Renal cortical epithelial cell (primary cell): ENCODE measurements around the gene PCGF2. TPM values are rescaled to one million over a fixed set of nuclear protein-coding genes. Genes with fewer than 3 reads are reported as not detected.
"Not testable (repeated sequence)": the region's sequence is repeated elsewhere in the genome, so short reads cannot be mapped to it uniquely, and the experiment has no call there.

ENCODE experiments used
- DNase-seq: peaks from one replicate; pipeline ENCODE4 v3.0.0-alpha.2; 2011; ENCODE audit warnings: low read depth
- total RNA-seq: library from RNA; depleted of rRNA; stranded (reverse); fragments of >200 nt; gene quantifications from 2 replicates; pipeline ENCODE4 v1.2.3, GENCODE V29; 2014

The PCGF2 gene
- total RNA-seq, 1 donor from 2014 or later = 8.6 TPM

DNA sequence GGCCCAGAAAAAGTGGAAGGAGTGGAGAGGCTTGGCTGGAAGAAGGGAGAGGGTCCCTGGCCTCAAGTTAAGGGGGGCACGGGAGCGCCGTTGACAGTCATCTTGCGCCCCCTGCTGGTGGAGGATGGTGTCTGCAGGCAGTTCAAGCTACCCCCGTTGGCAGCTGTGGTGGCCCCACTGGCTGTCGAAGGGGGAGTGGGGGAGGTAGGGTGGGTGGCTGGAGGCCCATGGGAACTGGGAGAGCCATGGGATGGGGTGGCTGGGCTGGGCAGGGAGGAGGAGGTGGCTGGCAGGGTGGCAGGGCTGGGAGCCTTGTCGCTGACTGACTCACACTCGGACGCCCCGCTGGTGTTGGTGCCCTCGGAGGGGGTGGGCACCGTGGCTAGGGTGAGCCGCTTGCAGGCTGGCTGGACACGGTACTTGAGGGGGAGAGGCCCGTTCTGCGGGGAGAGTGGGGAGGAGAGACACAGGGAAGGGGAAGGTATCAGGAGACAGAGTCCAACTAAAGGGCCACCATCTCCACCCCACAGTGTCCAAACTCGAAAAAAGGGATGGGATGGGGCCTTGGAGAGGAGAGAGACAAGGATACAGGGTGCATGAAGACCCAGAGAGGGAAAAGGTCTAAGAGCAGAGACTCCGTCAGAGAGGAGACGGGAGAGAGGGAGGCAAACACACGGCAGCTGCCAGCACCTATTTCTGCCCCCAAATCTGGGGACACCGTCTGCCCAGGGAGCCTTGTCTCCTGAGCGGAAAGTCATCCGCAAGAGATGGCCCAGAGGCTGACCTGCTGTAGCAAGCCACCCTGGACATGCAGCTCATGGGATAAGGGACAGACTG is 12.8 kb downstream of the PCGF2 start:
- DNase-seq = no peak

DNA sequence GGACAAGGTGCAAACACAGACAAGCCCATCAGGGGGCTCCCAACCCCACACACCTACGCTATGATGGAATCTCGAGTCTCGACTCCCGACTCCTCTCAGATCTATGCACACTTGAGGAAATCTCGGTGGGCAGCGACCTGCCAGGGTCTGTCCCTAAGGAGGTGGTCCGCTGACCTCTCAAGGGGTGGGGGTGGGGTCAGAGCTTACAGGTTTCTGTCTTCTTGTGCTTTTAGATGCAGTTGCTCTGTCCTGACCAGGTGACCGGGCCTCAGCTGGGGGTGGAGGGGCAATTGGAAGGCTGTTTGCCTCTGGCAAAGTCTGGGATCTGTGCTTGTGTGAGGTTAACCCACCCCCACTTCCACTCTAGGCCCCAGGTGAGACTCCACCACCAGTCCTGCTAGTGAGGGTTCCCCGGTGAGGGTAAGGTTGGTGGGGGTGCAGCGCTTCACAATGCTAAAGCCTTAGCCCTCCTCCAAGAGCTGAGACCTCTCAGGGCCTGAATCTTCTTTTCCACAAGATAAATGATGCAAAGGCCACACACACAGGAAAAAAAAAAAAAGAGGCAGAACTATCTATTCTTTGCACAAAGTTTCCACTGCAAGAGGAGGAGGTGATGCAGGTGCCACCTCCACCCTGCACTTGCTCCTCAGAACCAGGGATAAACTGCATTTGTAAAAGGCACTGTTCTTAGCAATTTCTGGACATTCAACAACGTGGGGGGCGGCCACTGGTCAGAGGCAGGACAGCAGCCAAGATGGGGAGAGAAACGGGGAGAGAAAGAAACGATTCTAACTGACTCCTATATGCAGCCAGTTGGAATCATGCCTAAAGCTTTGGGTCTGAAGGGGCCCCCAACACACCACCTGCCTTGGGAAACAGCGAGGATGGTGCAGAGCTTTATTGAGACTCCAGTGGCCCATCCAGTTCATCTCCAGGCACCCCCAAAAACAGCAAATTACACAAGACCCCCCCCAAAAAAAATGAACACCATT is 13.9 kb downstream of the PCGF2 start:
- DNase-seq = no peak

DNA sequence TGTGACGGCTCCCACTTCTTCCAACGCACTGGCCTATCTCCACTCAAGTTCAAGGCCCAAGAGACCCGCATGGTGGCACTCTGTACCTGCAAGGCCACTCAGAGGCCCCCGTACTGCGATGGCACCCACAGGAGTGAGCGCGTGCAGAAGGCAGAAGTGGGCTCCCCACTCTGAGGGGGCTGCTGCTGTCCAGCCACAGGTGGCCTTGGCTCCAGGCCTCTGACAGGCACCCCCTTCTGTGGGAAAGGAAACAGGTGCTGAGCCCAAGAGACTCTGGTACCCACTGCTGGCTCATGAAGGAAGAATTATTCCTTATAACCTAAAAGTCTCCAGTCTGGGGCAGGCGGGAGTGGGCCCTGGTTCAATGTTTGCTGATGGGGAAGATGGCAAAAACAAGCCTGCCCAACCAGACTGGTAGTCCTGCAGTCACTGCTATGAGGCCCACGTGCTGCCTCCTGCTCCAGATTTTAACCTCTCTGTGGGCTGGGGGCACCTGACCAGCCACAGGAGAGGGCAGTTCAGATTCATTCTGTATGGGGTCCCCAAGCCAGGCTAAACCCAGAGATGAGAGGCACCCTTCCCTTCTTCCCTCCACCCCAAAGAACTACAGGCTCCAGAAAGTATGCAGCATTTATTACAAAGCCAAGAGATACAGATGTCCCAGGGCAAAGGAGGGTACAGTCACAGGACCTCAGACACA is 14.7 kb downstream of the PCGF2 start:
- no peak for DNase-seq

DNA sequence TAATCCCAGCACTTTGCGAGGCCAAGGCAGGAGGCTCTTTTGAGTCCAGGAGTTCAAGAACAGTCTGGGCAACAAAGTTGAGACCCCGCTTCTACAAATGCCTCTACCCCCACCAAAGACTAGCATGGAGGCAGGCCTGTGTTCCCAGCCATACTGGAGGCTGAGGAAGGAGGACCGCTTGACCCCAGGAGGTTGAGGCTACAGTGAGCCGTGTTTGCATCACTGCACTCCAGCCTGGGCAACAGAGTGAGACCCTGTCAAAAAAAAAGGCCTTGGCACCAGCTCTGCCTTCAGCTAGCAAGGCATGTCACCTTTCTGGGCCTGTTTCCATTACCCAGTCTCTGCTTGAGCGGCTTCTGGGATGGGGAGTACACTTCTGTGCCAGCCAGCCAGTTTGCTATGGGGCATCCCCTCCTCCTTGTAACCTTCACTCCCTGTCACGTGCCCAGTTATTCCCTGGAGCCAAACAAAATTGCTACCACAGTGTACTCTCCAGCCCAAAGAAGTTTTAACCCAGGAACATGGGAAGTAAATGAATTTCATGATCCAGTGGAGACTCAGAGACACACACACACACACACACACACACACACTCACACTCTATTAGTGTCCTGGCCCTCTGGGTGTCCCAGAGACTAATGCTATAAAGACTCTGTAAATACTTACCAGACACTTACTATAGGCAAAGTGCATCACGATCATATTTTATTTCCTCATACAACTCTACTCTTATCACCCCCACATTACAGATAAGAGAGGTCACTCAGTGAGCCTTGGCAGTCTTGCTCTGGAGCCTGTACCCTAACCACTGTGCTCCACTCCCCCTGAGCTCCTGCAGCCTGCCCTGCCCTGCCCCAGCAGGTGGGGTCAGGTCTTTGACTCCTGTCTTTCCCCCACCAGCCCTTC is 15.5 kb downstream of the PCGF2 start:
- peak; percentile 61 for DNase-seq

DNA sequence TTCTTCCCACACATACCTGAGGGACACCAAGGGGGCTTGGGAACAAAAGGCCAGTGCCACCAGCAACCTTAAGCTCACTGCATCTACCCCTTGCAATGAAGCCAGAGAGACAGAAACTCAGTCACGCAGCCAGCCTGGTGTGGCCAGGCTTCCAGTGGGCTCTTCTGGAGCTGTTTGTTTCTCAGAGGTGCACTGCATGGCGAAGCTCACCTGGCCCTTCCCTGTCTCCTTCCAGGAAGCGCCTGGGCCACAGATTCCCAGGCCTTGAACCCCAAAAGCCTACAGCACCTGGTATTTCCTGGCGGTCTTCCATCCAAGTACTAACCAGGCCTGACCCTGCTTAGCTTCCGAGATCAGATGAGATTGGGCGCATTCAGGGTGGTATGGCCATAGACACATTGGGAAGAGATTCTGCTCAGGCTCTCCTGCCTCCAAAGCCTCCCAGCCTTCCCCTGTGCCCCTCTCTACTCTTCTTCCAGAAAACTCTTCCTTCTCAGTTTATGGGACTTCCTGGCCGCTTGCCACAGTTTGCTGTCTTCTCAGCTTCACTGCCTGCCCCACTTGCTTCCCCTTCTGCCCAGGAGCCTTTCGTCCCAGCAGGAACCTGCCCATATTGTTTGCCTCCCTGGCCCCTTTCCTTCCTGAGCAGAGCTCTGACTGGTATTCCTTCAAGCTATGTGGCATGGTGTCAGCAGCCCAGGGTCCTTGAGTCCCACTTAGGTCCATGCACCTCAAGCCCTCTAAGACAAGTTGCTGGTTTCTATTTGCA is 16.4 kb downstream of the PCGF2 start:
- DNase-seq = no peak

DNA sequence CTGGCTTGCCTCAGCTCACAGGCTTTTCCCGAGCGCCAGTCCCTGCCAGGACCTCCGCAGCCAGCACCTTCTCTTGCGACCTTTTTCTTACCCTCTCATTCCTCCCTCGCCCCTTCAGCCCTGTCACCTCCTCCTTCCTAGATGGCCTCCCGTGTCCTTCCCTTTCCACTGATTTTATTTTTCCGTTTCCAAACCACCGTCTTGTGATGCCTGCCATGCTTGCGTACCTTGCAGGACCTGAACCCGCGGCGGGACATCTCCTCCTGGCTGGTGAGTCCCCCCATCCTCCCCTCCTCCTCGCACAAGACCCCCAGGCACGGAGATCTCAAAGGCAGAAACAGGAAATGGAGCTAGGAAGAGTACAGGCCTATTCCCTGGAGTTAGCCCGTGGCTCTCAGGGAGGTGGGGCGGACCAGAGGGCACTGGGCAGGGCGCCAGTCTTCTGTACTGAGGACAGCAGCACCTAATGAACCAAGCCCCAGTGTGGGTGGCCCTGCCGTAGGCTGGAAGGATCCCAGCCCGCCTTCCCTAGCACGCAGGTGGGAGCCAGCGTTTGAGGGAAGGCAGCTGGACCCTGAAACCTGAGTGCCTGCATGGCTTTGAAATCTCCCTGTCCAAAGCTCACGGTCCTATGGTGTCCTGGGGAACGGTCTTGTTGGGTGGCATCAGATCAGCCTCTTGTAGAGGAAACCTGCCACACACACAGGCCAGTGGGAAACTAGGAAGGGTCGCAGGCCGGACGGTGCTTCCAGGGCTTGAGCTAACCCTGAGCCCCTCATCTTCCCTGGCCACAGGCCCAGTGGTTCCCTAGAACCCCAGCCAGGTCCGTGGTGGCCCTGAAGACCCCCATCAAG is 17.4 kb downstream of the PCGF2 start:
- peak; percentile 69 for DNase-seq

DNA sequence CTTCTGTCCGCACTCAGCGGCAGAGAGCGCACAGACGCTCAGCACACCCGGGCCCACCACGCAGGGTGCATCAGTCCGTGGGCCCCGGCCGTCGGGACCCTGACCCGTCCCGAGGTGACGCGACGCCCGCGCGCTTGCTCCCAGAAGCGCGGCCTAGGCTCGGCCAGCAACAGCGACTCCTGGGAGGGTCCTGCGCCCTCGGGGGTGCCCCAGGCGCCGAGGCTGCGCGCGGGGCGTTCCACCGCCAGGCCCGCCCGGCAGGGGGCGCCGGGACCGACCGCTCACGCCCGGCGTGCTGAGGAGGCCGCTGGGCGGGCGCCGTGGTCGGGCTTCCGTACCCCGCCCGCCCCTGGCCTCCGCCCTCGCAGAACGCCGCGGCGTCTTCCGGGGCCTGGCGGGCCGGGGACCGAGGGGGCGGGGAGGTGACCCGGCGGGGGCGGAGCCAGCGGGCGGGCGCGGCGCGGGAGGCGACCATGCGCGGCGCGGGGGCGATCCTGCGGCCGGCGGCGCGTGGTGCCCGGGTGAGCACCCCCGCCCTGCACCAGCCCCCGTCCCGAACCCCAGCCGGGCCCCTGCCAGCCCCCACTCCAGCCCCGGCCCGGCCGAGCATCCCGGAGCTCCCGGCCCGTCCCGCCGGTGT is 18.1 kb downstream of the PCGF2 start, which contains the start of gene CISD3:
TSS of gene CISD3 (plus strand) at position 456 of the 640 bp plus-strand sequence. CDS start at position 474, 18 bp downstream.
- DNase-seq = peak; percentile 36

DNA sequence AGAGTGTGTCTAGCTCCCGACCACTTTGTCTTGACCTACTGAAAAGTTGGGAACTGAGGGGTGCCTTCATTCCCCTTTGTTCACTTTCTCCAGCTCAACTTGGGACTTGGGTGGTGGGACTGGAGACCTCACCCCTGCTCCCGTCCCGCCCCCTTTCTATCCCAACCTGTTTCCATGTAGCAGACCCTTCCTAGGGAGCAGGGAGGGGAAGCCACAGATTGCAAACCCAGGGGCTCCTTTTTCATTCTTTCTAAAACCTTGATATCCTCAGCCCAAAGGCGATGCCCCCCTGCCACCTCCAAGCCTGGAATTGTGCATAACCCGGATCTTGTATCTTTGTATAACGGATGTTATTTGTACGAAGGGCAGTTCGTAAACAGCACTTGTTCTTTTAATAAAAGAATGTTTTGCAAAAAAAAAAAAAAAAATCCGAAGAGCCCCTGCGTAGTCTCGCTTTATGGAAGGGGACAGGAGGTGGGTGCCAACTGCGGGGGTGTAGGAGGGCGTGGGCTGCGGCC is 18.7 kb downstream of the PCGF2 start:
- no peak for DNase-seq

DNA sequence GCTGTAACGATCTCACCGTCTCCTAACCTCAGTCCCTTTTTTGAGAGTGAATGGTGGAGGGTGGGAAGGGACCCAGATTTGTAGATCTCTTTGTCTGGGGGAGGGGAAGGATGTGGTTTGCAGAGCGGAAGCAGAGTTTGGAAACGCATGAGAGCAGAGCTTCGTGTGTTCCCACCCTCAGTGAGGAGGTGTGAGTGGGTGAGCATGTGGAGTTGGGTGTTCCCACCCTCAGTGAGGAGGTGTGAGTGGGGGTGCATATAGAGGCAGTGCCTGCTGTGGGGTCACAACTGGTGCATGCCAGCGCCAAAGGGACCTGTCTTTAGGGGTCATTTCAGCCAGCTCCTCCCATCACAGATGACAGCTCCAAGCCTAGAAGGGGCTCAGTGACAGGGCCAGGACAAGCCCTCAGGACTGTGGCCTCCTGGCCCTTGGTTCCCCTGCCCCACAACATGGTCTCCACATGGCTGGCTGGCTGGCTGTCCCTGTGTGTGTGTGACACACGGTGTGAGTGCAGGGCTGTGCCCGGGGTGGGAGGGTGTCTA is 19.8 kb downstream of the PCGF2 start:
- DNase-seq = no peak

DNA sequence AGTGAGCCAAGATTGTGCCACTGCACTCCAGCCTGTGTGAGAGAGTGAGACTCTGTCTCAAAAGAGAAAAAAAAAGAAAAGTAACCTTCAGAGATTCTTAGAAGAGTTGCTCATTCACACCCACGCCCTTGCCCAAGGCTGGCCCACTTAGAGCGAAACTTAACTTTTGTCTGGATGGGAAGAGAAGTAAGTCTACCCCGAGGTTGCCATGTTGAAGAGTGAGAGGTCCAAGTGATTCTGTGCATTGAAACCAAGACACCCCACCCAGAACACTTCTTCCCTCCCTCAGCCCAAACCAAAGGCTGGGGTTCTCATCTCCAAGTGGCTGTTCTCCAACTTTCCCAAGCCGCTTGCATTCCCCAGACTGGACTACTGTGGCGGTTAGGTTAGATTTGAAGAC is 20.4 kb downstream of the PCGF2 start:
- no peak for DNase-seq

DNA sequence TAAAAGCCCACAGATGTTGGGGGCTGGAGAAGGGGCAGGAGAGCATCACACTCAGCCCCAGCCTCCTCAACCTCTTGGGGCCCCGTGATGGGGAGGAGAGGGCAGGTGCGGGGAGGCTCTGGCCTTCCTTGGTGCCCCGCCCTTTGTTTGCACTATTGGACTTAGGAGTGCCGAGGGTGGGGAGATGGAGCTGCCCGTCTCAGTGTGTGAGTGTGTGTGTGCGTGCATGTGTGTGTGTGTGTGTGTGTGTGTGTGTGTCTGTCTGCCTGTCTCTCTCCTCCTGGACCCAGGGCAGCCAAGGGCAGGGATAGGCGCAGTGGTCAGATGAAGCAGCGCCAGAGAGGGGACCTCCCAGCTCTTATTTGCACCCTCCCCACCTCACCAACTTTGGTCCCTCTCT is 22.0 kb downstream of the PCGF2 start:
- DNase-seq = not testable (repeated sequence)

DNA sequence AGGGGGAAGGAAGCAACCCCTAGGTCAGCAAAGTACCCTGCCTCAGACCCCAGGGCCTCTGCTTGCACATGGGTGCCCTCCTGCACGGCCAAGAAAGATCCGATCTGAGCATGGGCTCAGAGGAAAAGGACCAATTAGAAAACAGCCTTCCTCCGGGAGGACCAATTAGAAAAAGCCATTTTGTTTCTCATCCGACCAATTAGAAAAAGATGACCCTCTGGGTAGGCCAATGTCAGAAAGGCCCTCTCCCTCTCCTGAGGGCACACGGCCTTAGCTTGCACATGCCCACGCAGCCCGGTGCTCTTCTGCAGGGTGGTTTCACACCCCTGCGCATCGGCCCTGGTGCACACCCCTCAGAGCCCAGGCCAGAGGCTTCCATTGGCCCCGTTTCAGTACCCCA is 23.1 kb downstream of the PCGF2 start:
- no peak for DNase-seq

DNA sequence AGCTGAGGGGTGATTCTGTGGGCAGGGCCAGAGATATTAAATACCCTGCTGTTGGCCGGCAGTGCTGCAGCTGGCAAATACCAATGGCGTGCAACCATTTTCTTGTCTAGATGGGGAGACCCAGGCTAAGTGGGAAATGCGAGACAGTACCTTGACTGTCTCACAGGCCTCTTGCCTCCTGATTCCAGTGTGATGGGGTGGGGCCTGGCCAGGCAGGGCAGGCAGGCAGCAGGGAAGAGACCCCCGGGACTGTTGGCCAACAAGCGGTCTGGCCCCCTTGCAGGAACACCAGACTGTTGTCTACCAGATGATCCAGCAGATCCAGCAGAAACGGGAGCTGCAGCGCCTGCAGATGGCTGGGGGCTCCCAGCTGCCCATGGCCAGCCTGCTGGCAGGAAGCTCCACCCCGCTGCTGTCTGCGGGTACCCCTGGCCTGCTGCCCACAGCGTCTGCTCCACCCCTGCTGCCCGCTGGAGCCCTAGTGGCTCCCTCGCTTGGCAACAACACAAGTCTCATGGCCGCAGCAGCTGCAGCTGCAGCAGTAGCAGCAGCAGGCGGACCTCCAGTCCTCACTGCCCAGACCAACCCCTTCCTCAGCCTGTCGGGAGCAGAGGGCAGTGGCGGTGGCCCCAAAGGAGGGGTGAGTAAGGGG is 23.7 kb downstream of the PCGF2 start:
- DNase-seq = no peak

DNA sequence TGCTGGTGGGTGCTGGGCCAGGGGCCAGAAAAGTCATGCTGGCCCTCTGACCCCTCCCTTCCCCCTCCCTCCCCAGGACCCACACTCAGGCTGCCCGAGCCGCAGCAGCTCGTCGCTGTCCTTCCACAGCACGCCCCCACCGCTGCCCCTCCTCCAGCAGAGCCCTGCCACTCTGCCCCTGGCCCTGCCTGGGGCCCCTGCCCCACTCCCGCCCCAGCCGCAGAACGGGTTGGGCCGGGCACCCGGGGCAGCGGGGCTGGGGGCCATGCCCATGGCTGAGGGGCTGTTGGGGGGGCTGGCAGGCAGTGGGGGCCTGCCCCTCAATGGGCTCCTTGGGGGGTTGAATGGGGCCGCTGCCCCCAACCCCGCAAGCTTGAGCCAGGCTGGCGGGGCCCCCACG is 26.3 kb downstream of the PCGF2 start:
- DNase-seq = no peak

DNA sequence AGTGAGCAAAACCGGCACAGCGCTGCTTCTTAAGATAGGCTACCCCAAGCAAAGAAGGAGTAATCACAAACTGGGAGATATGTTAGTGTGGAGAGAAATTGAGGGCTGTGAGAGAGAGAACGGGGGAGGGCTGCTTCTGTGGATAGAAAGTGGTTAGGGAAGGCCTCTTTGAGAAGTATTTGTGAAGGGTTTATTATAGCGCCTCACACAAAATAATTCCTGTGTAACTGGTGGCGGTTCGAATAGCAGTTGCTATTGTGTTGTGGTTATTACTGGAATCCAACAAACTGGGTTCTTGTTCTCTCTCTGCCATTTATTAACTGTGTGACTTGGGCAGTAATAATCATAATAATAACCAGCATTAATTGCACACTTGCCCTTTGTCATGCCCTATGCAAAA is 27.2 kb downstream of the PCGF2 start:
- DNase-seq = no peak

DNA sequence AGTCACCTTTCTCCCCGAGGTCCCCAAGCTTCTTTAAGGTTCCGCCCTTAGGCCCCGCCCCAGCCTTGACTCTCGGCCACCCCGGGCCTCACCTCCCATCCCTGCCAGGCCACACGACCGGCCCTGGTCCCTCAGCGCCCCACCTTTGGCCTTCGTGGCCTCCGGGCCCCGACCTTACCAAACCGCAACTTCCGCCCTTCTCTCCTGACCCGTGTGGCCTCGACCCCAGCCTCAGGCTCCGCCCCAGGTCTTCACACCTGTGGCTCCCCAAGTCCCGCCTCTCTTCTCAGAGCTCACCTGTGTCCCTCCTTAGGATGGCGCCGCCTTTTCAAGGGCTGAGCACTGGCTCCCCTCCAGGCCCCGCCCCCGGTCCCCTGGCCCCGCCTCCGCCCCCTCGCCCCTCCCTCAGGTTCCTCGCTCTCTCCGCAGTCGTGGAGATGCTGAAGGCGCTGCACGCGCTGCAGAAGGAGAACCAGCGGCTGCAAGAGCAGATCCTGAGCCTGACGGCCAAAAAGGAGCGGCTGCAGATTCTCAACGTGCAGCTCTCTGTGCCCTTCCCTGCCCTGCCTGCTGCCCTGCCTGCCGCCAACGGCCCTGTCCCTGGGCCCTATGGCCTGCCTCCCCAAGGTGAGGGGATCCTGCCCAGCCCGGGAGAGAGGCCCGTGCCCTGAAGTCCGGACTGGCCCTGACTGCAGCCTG is 28.0 kb downstream of the PCGF2 start:
- no peak for DNase-seq
